DMS79 treated with DMSO at 0.1 percent for 48 hours (cell line): ENCODE results near the gene FAM89B.

Experiments used
- DNase-seq: peaks from one replicate; lab custom pipeline; 2025; lab: John Stamatoyannopoulos, UW

FAM89B gene

DNA sequence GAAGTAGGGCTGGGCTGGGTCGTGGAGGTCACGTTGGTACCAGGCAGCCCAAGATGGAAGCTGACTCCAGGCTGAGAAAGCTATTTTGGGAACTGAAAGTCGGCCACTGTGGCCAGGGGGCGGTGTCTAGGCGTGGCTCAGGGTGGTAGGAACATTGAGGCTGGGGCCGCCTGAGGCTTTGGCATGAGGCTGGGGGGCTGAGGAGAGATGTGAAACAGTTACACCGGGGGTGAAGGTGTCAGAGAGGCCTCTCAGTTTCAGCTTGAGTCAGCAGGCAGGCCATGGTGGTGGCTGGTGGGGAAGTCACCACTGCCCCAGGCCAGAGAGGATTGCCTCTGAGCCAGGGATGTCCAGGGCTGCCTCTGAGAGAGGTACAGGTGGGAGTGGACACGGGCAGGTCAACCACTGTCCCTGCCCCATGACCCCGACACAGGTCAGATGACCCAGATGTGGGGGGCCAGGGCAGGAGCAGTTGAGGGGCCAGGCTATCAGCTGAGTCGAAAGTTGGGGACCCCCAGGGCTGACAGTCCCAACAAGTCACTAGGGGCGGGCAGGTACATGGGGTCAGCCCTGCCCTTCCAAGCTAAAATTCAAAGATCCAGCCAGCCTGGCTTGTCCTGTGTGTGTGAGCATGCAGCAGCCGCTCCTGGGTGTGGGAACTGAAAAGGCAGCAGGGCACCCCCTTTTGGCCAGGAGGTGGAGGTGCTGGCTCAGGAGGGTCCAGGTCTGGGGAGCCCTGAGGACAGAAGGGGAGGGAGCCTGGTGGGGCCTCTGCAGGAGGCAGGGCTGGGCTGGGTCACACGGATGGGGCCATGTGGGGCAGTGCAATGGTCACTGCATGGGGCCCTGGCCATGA lies 16.1 kb downstream of the FAM89B start:
- DNase-seq: no peak

DNA sequence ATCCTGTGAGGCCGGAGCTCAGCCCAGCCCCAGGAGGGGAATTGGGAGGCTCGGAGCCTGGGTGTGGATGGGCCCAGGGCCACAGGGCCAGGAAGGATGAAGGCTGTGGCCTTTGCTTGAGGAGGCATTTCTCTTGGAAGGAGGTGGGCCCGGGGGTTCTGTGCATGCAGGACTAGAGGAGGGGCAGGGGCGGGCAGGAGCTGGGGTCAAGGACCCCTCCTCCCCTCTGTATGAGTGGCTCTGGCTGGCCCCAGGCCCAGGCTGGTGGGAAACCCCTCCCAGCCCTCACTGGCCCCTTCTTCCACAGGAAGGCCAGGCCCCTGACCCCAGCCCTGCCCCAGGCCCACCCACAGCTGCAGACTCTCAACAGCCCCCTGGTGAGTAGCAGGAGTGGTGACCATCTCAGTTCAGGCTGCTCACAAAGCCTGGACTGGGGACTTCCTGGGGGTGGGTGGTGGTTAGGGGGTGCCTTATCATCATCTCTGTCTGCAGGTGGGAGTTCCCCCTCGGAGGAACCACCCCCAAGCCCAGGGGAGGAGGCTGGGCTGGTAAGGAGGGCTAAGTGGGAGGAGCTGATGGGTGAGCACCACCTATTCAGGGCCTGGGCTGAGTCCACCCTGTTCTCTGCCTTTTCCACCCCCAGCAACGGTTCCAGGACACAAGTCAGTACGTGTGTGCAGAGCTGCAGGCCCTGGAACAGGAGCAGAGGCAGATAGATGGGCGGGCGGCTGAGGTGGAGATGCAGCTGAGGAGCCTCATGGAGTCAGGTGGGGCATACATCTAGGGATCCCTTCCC lies 17.3 kb downstream of the FAM89B start:
- DNase-seq: no peak

DNA sequence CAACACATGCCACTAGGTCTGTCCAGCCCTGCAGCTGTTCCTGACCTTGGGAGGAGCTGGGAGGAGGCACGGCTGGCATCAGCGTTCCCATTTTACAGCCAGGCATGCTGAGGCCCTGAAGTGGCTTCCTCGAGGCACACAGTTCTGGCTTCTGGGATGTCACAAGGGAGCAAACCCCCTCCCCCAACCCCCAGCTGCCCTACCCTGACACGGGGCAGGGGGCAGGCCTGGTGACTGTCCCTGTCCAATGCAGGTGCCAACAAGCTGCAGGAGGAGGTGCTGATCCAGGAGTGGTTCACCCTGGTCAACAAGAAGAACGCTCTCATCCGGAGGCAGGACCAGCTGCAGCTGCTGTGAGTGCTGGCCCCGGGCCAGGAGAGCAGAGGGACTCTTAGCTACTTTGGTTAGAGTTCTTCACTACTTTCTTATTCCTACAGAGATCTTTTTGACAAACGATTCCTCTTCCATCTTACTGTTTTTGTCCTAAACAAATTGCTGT lies 18.0 kb downstream of the FAM89B start:
- DNase-seq: peak; percentile 88

DNA sequence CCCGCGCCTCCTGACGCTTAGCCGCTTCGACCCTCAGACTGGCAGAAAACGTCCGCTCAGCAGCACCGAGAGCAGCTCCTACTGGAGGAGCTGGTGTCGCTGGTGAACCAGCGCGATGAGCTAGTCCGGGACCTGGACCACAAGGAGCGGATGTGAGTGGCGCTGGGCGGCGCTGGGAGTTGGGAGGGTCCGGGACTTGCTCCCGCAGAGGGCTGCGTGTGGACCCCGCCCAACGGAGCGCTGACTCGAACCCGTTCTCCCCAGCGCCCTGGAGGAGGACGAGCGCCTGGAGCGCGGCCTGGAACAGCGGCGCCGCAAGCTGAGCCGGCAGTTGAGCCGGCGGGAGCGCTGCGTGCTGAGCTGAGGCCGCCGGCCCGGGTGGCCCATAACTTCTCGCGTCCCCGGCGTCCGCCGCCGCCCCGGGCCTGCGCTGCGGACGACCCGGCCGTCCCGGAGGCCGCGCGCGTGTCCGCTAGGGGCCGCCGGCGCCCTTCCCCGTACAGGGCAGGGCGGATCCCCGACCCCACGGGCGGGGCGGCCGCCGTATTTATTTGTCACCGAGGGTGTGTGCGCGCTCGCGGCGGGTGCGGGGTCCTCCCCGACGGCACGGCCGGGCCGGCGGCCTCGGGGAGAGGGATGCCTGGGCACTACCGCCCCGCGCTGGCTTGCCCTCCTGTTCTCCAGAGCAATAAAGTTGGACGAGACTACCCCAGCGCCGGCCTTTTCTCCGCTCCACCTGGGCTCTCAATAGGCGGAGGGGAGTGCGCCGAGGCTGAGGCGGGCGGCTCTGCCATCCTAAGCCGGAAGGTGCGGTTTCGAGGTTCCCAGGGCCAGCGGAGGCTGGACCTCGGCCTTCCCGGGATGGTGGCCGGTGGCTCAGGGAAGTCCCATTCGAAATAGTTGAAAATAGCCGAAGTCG lies 19.9 kb downstream of the FAM89B start:
- DNase-seq: no peak

DNA sequence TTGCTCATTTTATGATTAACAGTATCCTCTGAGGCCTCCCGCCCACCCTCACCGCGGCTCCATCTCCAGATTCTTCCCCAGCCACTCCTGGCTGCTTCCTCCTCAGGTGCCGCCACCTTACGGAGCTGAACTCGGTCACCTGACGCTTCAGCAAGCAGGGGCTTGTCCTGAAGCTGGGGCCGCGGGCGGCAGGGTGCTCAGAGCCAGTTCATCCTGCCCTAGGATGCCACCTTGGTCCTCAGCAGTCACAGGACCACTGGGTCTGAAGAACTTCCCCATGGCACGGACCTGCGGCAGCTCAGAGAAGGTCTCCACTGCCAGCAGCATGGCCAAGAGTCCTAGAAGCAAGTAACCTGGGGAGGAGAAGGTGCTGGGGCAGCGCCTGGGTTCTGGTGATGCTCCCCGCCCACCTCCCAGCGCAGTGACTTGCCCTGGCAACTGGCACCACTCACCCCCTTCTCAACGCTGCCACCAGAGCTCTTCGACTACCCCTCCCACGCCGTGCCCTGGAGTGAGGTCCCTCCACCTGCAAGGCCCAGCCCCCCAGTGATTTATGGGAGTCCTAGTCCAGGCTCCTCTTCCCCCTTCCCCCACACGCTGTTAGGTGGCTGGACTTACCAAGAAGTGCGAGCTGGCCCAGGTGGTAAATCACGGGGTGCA lies 20.6 kb downstream of the FAM89B start:
- DNase-seq: peak; percentile 83

DNA sequence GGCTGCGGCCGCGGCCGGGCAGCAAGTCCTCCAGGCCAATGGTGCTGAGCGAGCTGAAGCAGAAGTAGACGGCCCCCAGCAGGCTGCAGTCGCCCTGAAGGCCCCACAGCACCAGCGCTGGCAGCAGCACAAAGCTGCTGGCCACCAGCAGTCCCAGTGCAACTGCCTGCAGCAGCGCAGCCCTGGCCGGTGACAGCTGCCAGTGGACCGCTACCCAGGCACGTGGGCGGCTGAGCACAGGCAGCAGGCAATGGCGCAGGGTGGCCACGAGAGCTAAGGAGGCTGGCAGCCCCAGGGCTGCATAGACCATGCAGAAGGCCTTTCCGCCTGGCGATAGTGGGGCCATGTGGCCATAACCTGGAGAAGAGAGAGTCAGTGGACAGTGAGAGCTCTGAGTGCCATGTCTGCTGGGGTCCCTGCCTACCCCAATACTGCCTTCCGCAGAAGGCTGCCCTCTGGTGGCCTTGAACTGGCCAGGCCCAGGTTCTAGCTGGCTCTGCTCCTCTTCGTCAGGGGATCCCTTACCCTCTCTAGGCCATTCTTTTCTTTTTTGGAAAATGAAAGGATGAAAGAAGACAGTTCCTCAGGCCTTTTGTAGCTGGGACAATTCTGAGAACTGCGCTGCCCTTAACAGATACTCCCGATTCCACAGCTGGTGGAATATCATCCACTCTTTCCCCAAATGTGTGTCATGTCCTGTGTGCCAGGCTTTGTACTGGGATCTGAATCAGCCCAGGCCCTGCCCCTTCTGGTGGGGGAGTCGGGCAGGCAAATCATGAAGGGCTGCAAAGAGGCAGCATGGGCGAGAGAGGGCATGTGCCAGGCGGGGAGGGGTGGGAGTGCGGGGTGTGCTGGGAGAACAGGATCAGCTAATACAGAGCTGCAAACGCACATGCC lies 21.4 kb downstream of the FAM89B start:
- DNase-seq: peak; percentile 42

DNA sequence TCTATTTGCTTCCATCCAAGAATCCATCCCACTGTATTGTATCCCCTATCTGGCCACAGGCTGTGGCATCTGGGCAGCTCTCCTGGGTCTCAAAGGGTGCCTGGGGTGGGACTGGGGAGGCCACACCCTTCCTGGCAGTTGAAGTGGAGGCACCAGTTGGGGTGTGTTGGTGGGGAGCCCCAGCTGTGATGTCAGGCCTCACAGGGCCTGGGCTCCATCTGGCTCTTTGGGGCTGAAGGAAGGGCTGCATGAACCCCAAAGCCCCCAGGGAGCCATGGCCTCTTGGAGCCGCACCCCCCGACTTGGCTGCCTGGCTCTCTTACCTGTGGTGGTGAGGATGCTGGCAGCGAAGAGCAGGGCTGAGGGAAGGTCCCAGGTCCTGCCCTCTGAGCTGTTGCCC lies 22.8 kb downstream of the FAM89B start:
- DNase-seq: no peak

DNA sequence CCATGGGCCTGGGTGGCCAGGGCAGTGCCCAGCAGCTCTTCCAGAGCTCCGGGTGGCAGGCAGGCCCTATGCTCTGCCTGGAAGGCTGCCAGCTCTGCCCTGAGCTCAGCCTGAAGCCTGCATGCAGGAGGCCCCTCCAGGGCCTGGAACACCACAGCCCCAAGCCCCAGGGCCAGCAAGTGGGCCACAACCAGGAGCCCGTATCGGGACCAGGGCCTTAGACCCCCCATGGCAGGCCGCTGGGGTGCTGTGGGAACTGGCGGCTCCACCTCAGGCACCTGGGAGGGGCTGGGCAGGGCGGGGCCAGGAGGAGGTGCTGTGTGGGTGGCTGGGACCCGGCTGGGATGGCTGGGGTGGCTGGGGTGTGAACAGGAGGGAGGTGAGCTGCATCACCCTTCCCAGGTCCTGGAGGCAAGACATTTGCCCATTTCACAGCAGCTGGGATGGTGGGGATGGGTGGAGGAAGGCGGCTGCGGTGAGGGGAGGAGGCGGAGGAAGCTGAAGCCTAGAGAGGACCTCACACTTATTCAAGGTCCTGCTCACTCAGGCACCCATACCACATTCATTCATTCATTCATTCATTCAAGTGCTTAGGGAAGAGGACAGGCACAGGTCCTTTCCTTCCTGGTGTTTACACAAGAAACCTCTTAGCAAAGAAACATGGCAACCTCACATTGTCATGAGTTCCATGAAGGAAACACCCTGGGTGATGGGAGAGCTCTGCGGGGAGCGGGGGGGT lies 23.4 kb downstream of the FAM89B start, which contains the start of gene KCNK7:
Gene KCNK7 (minus strand): TSS at position 258 of the 739 bp plus-strand sequence. CDS start 28 bp downstream, at position 230.
- no peak for DNase-seq

DNA sequence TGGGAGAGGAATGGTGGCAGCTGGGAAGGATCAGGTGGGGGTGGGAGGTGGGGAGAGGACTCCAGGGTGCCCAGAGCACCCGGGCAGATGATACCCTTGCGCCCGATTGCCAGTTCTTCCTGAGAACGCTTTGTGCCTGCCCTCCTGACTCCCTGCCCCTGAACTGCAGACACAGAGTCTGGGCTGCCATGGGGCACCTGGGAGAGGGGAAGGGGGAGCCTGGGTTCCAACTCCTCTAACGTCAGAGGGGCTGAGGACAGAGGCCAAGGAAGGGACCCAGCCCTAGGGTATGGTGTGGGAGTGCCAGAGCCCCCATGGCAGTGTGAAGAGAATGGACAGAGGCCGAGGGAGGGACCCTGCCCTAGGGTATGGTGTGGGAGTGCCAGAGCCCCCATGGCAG lies 24.2 kb downstream of the FAM89B start:
- no peak for DNase-seq

DNA sequence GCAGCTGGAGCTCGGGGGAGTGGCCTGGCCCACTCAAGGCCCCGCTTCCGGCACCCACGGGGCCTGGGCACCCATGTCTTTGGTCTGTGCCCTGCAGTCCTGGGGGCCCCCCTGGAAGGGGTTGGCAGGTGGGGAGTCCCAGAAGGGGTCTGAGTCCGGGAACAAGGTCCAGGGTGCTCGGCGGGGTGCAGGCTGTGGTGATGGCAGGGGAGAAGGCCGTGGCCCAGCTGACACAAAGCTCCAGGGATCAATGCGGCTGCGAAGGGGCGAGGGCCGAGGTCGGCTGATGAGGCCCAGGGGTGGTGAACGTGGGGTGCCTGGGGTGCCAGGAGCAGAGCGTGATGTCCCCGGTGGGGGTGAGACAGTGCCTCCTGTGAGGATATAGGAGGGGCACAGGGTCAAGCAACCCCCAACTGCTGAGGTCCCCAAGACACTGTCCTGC lies 25.9 kb downstream of the FAM89B start:
- DNase-seq: no peak

DNA sequence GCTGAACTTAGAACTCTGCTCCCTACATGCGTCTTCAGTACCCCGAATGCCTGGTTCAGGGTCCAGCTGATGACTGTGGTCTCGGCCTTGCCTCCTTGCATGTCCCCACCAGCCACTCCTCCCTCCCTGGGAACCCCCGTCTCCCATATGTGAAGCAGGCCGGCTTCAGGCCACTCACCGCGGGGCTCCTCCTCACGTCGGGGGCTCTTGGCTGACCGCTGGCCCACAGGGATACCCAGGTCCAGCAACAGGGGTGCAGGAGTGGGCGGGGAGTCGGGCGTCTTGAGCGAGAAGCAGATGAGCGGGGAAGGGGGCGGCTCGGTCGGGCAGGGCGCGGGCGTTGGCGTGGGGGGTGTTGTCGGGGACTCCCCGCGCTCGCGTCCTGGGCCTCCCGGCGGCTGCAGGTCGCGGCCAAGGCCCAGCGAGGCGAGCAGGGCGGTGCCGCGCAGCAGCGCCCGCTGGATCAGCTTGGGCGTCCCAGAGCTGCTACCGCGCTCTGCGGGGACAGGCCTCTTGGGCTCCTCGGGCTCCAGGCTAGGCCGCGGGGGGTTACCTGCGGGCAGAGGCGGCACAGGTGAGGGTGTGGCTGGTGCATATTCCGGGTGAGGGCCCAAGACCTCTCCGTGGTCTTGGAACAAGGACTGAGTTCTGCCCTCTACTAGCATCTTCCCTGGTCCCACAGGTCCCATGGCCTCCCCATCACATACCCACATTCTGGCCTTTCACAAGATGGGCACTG lies 27.0 kb downstream of the FAM89B start:
- no peak for DNase-seq

DNA sequence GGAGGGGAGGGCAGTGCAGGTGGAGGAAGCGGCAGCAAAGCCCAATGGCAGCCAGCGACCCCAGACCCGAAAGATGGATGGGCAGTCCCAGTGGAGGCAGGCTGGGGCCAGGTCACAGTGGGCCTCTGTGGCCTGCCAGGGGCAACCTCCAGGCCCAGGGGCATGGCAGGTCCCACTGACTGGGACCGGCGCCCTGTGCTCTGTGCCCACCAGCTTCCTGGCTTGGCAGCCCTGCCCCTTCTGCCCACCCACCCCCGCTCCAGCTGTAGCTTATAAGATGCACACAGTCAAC lies 27.6 kb downstream of the FAM89B start:
- no peak for DNase-seq

DNA sequence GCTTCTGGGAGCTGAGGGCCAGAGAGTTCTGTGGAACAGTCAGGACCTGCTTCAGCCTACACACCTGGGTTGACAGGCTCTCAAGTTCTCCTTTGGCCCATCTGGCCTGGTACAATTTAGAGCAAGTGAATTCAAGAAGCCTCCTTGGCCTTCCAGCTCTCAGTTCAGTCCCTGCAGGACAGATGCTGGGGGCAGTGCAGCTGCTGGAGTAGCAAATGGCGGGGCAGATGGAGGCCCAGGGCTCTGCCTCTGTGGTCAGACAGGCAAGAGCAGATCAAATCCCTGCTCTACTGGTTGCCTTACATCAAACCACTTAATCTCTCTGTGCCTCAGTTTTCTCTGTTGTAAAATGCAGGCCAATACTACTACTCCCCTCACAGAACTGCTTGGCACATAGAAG lies 31.9 kb downstream of the FAM89B start:
- no peak for DNase-seq

DNA sequence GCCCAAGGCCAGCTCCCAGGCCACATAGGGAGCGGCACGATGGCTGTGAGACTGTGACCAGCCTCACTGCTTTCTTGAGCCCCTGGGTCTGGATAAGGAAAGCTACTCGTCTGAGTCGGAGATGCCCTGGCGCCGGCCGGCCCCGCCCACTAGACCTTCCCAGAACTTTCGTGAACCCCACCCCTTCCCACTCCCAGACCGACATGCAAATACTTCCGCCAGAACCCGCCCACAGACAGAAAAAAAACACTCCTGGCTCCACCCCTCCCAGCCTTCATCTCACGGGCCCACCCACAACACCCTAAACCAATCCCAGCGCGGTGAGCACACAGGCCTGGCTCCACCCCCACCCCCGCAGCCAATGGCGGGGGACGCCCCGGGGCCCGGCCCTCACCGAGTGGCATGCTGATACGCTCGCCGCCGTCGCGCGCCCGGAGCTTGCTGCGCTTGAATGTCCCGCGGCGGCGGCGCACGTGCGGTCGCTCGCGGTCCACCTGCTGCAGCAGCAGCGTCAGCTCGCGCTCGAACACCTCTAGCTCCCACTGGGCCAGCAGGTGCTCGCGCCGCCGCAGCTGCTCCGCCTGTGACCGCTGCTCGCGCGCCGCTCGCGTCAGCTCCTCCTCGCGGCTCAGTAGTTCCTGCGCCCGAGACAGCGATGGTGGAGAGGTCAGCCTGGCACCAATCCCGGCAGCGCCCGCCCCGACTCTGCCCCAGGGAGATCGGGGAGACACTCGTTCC lies 34.7 kb downstream of the FAM89B start:
- DNase-seq: no peak

DNA sequence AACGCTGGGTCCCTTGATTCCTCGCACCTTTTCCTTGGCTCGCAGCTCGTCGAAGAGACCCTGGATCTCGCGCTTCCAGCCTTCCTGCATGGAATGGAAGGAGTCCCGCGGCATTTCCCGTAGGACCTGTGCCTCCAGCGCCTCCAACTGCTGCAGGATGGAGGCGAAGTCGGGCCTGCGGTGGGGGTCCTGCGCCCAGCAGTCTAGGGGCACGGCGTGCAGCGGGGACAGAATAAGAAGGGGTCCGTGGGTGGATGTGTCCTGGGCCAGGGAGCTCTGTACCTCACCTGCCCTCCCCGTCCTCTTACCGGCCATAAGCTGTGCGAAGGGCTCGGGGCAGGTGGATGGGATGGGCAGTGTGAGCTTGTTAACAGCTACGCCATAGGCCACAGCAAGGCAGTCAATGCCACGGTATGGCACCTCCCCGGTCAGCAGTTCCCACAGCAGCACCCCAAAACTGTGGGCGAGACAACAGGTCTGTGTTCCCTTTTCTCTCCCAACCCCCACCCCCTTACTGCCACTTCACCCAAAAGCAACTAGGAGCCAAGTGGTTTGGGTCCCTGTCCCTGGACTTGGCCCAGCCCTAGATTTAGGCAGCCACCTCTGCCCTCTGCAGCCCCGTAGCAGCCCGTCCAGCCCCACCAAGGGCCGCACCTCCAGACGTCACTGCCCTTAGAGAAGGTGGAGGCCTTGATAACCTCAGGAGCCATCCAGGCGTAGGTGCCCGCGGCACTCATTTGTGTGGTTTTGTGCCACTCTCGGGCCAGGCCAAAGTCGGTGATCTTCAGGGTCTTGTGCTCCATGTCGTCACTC lies 35.5 kb downstream of the FAM89B start:
- DNase-seq: no peak

DNA sequence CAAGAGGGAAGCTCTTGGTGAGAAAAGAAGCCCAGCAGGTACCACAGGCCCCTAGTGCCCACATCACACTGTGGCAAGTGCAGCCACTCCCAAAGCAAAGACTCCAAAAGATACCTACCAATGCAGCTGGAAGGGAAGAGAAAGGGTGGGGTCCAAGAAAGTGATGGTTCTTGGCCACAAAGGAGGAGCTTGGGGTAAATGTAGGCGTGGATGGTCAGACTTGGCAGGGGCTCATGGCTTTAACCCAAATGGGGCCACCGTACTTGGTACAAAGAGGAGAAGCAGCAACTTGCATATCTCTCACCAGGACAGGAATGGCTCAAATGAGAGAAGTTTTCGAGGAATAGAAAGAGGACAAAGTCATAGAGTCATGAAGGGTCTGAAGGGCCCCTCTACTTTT lies 36.9 kb downstream of the FAM89B start:
- DNase-seq: no peak

DNA sequence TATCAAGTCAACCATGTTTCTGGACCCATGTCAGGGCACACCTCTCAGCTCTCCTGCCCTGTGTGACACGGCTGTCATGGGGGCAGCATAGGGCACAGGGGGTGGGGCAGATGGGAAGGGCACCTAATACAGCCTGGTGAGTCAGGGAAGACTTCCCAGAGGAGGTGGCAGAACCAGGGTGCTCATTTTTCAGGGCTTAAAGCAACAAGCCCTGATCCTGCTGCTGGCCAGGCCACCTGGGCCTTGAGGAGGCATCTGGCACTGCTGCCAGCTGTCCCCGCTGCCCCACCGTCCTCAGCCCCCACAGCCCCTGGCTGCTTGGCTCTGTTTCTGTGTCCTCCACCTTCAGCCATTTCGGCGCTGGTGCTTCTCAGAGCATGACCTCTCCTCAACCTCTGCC lies 37.3 kb downstream of the FAM89B start:
- DNase-seq: no peak
